Prostate gland (tissue), 2 donors: Measurements from ENCODE around the gene CTBP2. TPM values are rescaled to one million over a fixed set of nuclear protein-coding genes. Genes with fewer than 3 reads are reported as not detected.

Experiments
- DNase-seq: peaks from one replicate; pipeline ENCODE4 v3.0.0-alpha.2; 2019; ENCODE audit warnings: low spot score
- H3K27ac ChIP-seq, 2 donors: fragments of 200-600 bp; sonication (generic); 2 replicates each; pipeline ENCODE4 v1.5.1; 2017 to 2019
- H3K27me3 ChIP-seq: fragments of 200-600 bp; sonication (generic); replicated peaks from 2 replicates; pipeline ENCODE4 v1.5.1; 2019; ENCODE audit not compliant: insufficient read depth
- H3K36me3 ChIP-seq, 2 donors: fragments of 200-600 bp; sonication (generic); 1 replicate in 1 of 2; 2 replicates in 1 of 2; pipeline versions ENCODE4 v1.5.1 to v1.8.1; 2017 to 2019
- H3K4me1 ChIP-seq: fragments of 200-600 bp; sonication (generic); replicated peaks from 2 replicates; pipeline ENCODE4 v1.5.1; 2019
- H3K4me3 ChIP-seq, 2 donors: fragments of 200-600 bp; sonication (generic); 2 replicates each; pipeline ENCODE4 v1.5.1; 2017 to 2019
- H3K9me3 ChIP-seq: fragments of 200-600 bp; sonication (generic); 2 replicates; pipeline ENCODE4 v1.5.1; 2017
- CTCF ChIP-seq, 4 experiments: fragments of 200-600 bp in 2 of 4; fragments of 450-650 bp in 2 of 4; sonication (generic) in 2 of 4; IDR thresholded peaks; 1 replicate in 3 of 4; 2 replicates in 1 of 4; pipeline ENCODE4 v1.5.1; 2016 to 2019; ENCODE audit warnings: antibody characterized with exemption in 4 of 4, mild to moderate bottlenecking in 2 of 4, moderate library complexity in 2 of 4
- POLR2A ChIP-seq: fragments of 450-650 bp; IDR thresholded peaks from one replicate; pipeline ENCODE4 v1.6.1; 2016; ENCODE audit warnings: antibody characterized with exemption, mild to moderate bottlenecking
- POLR2AphosphoS5 ChIP-seq: sonication (generic); formaldehyde crosslinking; IDR thresholded peaks from one replicate; pipeline ENCODE4 v1.6.1; 2017; ENCODE audit warnings: antibody characterized with exemption
- WGBS: methylation state at CpG from one replicate; pipeline ENCODE4 v1.1.5; 2018; 5-methylcytosine and 5-hydroxymethylcytosine counted together
- intact Hi-C: fragments of 100-400 bp; cut with DNase I; formaldehyde crosslinking; loops from one replicate; pipeline ENCODE4 v1.14.2; 2022
- total RNA-seq, 2 donors: library from RNA; depleted of rRNA; stranded (reverse); fragments of >200 nt; gene quantifications; one replicate each; pipeline ENCODE4 v1.1.0, GENCODE V29; 2016

The CTBP2 gene
- total RNA-seq, 2 donors from 2014 or later = 70.2 to 89.7 TPM

DNA sequence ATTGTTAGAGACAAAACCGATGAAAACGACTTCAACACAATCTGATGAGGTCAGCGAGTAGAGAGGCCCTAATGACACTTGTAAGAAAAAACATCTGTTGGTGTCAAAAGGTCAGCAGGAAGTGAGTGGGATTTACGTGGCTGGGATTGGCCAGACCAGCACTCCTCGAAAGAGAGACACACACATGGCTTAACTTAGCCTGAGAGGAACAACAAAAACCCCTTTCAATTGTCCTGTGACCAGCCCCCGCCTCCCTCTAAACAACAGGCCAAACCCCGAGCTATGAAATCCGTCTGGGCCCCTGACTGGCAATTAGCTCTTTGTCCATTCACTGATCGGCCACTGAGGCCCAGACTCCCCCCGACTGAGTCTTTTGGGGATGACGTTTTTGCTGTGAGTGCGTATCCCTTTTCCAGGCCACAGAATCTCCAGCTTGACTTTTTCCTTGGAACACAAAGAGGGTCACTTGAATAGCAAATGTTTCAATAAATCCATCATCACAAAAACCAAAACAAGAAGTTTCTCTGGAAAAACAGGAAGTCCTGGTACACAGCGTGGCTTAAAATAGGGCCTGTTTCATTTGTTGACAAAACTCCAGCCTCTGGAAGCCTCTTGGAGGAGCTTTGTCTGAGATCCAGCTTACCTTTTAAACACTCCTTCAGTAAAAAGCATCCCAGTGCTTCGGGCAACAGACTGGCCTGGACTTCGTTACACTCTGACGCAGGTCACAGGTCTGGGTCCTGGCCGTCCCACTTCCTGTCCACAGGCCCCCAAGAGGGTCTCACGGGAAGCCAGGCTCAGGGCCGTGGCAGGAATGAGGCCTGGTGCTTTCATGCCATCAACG is 103.0 kb downstream of the CTBP2 start:
- H3K36me3 ChIP-seq = no peaks in the 10 kb centered on the region
- no peaks in the 10 kb centered on the region for H3K9me3 ChIP-seq
- 12% methylated on average over 20 of the region's 20 CpGs for WGBS
- H3K4me3 ChIP-seq = no peak overlapping the region
- peaks cover 59% of the 10 kb centered on the region for H3K4me1 ChIP-seq
- H3K27ac ChIP-seq = peak overlapping the region; percentile 90 to 91
- no peaks in the 10 kb centered on the region for H3K27me3 ChIP-seq
- intact Hi-C loops = loop anchor here (10.0 kb wide), 1 partner anchor 637 kb away; no protein-coding TSS in a partner anchor
- DNase-seq = peak; percentile 67
- peak; percentile 92 for TF ChIP-seq POLR2AphosphoS5
- TF ChIP-seq POLR2A = no peak
- no peak for TF ChIP-seq CTCF (IDR thresholded peaks at IDR 0.05)

DNA sequence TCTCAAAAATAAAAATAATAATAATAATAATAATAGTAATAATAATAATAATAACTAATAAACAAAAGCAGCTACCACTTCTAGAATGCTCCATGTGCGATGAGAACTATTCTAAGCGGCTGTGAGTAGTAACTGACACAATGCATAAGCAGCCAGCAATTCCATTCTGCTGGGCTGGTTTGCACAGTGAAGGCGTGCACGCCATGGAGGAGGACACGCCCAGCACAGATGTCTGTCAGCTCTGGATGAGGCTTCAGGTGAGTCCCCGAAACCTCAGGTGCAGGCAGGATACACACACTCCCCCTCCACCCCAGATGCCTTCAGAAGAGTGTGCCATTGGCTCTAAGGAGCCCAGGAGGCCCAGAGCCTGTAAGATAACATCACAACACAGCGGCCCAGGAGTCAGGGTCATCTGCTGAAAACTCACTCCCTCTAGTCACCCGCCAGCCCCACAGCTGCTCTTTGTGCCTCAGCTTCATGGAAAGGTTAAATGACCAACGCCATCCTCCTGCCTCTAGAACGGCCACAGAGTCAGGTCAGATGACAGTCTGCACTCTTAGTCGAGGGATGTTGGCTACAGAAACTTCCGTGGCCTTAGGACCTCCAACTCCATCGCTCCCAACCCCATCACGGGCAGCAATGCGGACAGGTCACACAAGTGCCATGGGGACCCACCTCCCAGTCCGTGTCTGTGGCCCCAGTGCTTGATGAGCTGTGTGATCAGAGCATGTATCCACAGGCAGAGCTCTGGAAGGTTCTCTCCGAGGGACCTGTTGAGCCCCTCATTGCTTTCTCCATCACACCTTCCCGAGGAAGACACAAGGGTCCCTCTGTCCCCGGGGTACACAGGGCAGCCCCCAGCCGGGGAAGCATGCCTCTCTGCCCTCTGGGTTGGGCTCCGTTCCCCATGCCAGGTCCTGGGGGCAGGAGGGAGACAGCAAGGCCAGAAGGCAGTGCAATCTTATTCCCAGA is 103.9 kb downstream of the CTBP2 start:
- Histone ChIP-seq H3K36me3 (no peaks in the 10 kb centered on the region), H3K4me3 (no peak overlapping the region), H3K27me3 (no peaks in the 10 kb centered on the region), H3K27ac (peak overlapping the region; percentile 90 to 91), H3K4me1 (peaks cover 49% of the 10 kb centered on the region), H3K9me3 (no peaks in the 10 kb centered on the region)
- TF ChIP-seq CTCF (IDR thresholded peaks at IDR 0.05) (no peak), POLR2AphosphoS5 (no peak), POLR2A (no peak)
- intact Hi-C loops = loop anchor here (10.0 kb wide), 1 partner anchor 638 kb away; no protein-coding TSS in a partner anchor
- 59% methylated on average over 21 of the region's 21 CpGs for WGBS
- DNase-seq = no peak

DNA sequence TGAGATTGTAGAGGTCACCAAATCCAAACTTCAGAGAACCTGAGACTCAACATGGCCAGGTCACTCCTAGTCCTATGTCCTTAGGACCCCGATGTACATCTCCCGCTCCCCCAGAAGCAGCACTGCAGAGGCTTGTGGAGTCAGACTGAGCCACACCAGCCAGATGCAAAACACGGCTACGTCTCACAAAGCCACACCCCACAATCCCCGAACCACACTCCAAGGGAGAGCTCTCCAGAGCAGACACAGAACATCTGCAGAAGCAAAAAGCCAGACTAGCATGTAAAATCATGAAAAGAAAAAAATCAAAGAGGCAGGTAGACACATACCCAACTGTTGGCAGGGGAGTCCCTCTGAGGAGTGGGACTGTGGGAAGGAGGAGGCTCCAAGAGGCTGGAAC is 104.9 kb downstream of the CTBP2 start:
- Histone ChIP-seq H3K27ac (peak overlapping the region; percentile 90 to 91), H3K9me3 (no peaks in the 10 kb centered on the region), H3K4me3 (no peak overlapping the region), H3K4me1 (peaks cover 42% of the 10 kb centered on the region), H3K27me3 (no peaks in the 10 kb centered on the region), H3K36me3 (no peaks in the 10 kb centered on the region)
- intact Hi-C loops = loop anchor here (10.0 kb wide), 1 partner anchor 639 kb away; no protein-coding TSS in a partner anchor
- WGBS = 56% methylated on average over 5 of the region's 5 CpGs
- TF ChIP-seq POLR2A = no peak
- no peak for TF ChIP-seq CTCF (IDR thresholded peaks at IDR 0.05)
- TF ChIP-seq POLR2AphosphoS5 = no peak
- no peak for DNase-seq

GRCh38 chr10:125054669-125055268 is 105.6 kb downstream of the CTBP2 start:
- TF ChIP-seq CTCF (IDR thresholded peaks at IDR 0.05) (no peak), POLR2A (no peak), POLR2AphosphoS5 (no peak)
- peak overlapping the region; percentile 90 to 91 for H3K27ac ChIP-seq
- no peaks in the 10 kb centered on the region for H3K27me3 ChIP-seq
- no peak overlapping the region for H3K4me3 ChIP-seq
- intact Hi-C loops = loop anchor here (10.0 kb wide), 1 partner anchor 640 kb away; no protein-coding TSS in a partner anchor
- no peaks in the 10 kb centered on the region for H3K36me3 ChIP-seq
- H3K9me3 ChIP-seq = no peaks in the 10 kb centered on the region
- 71% methylated on average over 9 of the region's 9 CpGs for WGBS
- DNase-seq = no peak
- H3K4me1 ChIP-seq = peaks cover 39% of the 10 kb centered on the region
